ENCODE data around the gene AHNAK.
"Not testable (repeated sequence)": the region's sequence is repeated elsewhere in the genome, so short reads cannot be mapped to it uniquely, and the experiment has no call there.

Gene AHNAK

DNA sequence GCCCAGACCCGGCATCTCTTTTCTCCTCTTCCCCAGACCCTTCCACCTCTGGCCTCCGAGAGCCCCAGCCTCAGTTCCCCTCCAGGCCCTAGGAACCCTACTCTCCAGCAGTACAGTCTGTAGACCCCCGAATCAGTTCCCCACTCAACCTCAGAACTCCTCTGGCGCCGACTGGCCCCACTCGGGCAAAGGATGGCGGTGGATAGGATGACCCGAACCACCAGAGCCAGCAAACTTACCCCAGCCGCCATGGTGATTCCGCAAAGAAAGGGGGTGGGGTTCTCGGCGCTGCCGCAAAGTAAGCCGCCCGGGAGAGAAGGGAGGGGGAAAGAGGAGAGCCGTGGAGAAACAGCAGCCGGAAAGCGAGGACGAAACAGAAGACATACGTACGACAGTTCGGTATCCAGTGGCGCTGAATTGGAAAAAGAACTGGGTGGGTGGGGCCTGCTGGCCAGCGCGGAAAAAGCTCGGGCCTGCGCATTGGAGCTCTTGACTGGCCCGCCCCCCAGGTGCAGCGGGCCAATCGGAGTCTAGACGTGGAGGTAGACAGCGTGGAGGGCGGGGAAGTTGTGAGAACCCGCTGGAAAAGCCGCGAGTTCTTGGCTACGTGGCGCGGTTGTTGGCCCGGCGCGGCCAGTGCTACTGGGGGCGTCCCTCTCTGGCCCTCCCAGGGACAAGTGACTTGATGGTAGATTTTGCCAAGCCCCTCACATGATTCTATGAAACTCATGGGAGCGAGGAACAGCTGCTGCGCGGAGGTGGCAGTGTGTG lies 27.2 kb upstream of the AHNAK start, which contains the start of gene EEF1G:
Gene EEF1G (minus strand): TSS at position 300 of the 771 bp plus-strand sequence. CDS start 49 bp downstream, at position 251.
- peak; percentile 89 to 99 (median 98) for DNase-seq

DNA sequence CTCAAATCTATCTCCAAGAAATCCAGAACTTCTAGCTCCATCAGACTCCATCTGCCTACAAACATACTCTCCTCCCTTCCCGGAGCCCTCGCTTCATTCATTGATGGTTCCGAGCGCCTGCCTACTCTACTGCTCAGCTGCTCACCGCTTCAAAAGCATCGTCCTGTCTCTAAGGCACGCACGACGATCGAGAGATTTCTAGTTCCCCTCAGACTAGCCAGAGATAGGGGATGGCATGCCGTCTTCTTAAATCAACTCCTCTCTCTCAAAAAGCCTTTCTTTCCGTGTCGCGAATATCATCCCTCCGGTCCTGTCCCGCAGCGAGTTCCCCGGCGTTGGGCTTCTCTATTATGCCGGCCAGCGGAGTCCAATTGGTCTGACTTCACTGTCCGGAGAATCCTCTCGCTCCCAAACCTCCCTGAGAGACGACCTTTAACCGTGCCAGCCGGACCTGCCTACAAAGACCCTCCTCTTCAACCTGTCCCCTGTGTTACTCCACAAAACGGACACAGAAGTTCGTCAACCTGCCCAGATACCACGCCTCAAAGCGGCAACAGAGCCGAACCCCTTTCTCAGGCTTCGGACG lies 26.5 kb upstream of the AHNAK start:
- peak in 5 of 58 donors; percentile 27 to 66 (median 48) for DNase-seq

DNA sequence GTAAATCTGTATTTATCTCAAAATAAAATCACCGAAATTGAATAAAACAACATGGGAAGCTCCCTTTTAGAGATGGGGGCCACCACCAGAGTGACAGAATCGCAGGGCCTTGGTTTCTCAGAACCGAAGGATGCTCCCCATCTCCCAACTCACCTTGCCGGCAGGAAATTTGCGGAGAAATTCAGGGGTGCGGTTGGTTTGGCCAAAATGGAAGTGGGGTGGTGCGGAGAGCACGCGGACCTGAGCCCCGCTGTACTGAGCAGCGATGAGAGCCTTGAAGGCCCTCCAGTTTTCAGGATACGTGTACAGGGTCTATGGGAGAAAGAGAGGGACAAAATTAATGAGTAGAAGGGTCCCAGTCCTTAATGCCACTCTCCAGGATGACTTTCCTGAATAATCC lies 25.8 kb upstream of the AHNAK start:
- DNase-seq: no peak

DNA sequence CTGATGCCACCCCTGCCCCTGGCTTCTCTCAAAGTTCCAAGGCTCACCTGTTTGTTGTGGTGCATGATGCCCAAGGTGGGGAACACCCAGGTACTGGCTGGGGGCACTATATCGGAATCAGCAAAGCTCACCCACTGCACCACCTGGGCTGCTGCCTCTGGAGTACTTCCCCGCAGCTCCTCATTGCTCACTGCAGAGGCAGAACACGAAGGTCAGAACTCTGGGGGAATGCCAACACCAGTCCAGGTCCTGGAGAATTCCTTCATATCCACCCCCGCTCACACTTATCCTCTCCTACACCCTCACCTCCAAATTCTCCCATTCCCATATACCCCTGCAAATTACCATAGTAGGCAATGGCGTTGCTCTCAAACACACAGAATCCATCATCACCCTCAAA lies 24.9 kb upstream of the AHNAK start:
- not testable (repeated sequence) for DNase-seq

DNA sequence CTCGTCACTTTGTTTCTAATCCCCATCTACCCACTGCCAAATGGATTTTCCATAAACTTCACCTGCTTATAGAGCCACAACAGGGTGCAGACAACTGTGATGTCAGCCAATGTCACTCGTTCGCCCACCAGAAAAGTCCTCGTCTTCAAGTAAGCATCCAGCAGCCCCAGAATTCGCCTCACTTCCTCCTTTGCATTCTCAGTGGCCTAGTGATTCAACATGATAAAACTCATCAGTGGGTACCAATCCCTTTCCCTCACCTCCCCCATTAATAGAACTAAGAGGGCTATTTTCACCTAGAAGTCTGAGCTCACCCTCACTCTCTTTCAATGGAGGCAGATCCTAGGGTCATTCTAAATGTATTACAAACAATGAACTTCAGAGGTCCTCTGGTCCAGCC lies 24.3 kb upstream of the AHNAK start:
- DNase-seq: not testable (repeated sequence)

DNA sequence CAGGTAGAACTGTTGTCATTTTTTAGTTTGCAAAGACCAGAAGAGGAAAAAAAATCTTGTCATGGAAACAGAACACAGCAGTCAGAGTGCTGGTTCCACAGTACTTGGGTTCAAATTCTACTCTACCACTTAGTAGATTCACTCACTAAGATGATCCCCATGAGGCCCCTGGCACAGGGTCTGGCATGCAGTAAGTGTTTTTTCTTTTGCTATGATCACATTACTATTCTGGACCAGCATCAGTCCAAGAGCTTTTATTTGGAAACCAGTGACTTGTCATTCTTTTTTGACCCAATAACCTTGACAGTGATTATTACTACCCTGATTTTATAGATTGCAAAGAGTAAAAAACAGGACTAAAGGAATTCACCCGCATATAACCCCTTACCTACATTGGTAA lies 23.0 kb upstream of the AHNAK start:
- DNase-seq: no peak

DNA sequence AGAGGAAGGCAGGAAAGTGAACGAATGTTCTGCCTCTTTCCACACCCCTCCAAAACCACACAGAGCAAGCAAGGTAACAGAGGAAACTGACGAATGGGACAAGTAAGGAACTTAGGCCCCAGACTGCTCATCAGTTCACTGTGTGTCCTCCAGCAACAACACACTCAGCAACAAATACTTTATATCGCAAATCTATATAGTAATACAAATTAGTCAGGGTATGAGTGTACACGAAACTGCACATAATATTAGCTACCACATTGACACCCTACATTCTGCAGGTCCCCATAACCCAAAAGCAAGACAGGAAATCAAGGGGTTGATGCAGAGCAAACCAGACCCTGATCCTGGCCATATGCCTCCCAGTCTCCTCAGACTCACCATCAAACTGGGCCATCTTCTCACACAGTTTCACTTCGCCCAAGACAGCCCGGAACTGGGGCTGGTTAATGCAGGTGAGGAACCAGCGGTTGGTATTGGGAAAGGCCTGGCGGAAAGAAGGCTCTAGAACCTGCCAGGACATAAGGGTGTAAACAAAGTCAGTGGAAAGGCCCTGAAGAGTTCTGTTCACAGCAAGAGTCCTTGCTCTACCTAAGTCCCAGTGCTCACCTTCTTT lies 20.5 kb upstream of the AHNAK start:
- no peak for DNase-seq

DNA sequence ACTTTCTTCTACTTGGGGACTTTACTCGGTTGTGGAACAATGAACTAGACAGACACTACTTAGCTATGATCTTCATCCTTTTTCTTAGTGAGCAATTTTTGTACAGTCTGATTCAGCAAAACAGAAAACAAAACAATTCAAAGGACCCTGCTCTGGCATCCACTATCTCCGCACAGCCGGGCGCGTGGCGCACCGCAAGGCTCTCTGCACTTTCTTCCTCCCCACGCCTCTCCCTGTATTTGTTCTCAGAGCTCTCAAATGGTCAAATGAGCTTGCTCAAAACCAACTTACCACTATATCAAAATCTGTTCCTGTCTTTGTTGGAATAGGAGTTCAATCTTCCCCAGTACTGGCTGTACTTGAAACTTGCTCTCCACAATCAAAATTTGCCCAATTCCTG lies 19.6 kb upstream of the AHNAK start:
- DNase-seq: no peak

DNA sequence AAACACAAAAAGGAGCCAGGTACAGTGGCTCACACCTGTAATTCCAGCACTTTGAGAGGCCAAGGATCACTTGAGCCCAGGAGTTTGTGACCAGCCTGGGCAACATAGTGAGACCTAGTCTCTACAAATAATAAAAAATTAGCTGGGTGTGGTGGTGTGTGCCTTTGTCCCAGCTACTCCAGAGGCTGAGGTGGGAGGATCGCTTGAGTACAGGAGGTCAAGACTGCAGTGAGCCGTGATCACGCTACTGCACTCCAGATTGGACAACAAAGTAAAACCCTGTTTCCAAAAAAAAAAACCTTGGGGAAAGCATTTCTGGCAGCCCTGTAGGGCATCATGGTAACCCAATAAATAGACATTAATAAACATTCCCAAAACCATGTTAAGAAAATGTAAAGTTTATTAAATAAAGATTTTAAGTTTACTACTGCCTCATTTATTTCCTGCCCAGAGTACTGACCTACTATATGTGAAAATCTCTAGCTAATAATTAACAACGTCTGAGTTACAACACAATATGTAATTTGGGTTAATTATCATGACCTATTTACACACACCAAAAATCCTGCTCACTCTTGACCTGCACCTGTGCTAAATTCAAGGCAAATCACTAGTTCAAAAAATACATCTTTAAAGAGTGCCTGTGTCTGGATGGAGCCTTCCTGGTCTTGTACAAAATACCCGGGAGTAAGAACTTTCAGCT lies 18.6 kb upstream of the AHNAK start:
- DNase-seq: no peak

DNA sequence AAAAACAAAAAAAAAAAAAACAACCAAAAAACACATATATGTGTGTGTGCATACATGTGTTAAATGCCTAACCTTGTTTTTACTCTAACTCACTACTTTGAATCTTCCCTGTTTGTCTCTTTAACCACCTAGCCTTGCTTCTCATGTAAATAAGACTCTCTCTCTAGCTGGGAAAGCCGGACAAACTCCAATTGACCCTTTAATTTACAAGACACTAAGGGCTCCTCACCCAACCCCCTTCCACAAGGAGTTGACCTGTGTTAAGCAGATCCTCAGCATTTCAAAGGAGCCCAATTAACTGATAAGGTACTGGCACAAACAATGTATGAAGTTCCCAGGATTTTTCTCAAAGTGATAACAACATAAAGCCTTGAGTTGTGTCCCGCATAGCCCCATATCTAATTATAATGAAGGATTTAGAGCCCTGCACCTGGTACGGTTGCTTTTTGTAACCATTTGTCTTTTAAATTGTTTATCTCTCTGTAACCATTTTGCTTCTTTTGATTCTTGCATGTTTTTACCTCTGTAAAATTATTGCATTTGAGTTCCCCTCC lies 15.1 kb upstream of the AHNAK start:
- not testable (repeated sequence) for DNase-seq

DNA sequence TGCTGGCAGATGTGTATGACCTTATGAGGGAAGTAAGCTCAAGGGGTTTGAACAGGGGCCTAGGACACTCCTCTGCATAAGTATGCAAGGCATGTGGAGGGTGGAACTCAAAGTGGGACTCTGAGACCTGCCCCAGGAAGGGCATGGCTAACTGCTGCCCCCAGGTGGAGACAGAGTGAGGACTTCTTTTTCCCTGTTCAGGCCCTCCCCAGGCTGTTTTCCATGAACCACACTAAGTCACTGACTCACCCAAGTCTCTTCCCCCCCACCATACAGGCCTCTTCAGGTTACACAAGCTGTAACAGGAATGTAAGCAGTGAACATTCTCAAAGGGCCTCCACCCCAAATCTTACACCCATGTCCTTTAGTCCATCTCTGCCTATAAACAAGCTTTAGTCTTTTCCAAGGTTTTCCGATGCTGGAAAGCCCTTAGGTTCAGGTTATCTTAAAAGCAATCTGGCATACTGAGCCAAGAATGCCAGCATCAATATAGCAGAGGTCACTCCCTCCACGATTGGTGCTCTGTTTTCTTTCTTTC lies 14.0 kb upstream of the AHNAK start:
- peak in 20 of 58 donors; percentile 10 to 69 (median 32) for DNase-seq

DNA sequence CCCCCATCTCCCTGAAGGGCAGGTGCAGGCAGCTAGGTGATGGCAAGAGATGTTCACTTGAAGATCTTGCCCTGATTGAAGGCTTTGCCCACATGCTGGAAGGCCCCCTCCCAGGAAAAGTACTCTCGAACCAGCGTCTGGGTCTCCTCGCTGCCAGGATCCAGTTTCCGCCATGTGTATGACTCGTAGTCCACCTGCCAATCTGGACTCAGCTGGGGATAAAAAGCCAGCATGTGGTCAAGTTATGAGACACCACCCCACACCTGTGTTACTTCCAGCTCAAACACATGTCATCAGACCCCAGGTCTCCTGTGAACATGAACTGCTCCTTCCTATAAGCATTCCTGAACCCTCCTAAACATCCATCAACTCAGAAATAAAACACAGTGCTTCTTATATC lies 13.0 kb upstream of the AHNAK start:
- not testable (repeated sequence) for DNase-seq

DNA sequence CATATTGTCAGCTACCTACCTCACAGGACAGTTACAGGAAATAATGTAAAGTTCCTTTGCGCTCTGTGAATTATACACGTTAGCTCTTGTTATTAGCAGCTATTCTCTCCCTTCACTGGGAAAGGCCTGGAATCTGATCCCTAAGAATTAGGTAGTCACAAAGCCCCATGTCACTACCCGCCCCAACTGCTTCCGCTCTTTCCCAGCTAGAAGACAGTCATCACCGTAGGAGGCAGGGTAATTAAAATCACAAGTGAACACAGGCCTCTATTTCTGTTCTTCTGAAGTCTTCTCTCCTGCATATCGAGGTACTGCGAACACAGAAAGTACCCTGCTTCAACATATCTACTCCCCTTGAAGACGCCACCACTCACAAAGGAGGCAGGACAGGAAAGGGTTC lies 12.6 kb upstream of the AHNAK start:
- no peak for DNase-seq

DNA sequence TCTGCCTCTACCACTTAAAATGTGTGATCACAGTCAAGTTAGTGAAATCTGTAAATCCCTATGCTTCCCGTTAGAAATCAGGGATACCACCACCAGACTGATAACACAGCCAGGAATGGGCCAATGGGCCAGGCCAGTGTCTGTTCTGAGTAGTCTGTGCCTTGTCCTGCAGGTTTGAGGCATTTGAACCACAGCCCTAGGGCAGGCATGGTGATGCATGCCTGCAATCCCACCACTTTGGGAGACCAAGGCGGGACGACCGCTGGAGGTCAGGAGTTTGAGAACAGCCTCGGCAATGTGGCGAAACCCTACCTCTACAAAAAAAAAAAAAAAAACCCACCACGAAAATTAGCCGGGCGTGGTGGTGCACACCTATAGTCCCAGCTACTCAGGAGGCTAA lies 12.1 kb upstream of the AHNAK start:
- no peak for DNase-seq

DNA sequence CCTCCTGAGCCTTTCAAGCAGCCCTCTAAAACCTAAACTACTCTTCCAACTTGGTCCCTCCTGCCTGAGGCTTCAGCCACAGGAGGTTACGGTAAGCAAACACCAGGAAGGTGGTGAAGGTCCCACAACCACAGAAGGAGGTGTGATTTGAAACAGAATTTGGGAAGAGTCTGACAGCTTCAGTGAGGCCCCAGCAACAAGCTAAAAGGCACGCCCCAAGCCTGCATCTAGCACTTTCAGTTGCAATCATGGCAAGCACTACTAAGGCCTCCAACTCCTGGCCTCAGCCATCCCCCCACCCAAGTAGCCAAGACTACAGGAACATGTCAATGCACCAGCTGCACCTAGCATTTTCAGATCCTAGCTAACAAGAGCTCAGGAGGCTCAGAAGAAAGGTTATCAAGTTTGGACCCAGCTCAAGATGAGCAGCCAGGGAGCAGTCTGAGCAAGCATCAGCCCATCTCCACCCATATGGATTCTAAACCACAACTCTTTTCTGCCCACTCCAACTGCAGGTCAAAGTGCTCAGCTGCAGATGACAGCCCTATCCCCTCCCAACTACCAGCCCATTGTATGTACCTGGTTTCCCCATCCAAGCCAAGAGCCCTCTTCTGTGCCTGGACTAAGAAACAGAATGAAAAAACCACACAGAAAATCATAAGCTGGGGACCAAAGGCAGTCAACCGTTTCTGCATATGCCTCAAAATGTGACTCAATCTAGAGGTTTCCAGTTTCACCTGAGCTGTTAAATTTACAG lies 10.4 kb upstream of the AHNAK start:
- DNase-seq: no peak

DNA sequence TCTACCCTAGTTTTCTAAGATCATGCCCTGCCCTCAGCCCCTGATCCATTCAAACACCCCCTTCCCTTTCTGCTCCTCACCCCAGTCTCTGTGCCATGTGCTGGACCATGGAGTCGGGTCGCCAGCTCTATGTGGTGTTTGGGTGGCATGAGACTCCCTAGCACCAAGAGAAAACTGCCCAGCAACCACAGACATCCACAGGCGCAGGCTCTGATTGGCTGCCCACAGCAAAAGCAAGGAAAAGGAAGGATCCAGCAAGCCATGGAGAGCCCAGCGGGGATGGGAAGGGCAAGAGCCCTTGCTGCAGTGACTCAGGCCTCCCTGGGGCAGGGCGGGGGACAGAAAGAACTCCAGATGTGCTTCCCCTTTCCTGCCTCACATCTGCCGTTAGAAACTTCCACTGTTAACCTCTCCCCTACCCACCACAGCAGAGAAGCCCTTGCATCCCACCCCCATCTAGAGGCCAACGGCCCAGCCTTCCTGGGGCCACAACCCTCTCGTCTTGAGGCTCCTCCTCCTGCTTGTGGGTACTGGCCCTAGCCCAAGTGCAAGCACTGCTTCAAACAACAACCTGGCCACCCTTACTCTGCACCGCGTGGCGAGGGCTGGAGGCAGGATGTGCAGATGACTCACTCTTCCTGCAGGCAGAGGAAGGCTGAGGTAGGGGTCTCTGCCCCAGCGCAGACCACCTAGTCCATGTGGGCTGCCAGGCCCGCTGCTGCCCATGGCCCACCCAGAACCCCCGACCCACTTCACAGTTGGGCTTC lies 9.7 kb upstream of the AHNAK start:
- DNase-seq: peak in 51 of 58 donors; percentile 25 to 86 (median 58)

DNA sequence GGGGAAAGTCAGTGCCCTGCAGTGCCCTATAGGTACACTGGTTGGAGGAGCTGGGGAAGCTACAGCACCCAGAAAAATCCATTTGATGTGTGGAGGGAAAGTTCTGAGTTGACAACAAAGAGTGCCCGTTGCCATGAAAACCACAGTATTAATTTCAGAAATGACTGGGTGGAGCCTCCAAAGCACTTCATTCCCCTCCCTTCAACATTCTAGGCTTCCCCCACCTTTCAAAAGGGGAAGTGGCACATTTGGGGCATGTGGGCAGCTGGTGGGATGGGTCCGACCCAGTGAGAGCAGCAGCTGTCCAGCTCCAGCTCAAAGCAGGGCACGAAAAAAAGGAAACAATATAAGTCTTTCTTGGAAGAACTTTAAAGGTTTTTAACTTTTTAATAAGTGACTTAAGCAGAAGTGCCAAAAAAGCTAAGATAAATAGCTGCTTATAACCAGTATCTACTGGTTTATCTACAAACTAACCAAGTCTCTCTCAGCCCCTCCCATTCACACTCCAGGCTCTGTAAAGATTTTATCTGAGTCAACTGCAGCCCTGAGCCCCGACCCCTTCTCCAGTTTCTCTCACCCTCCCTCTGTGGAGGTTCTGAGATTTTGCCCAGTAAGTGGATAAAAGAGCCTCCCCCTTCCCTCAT lies 9.0 kb upstream of the AHNAK start:
- DNase-seq: peak in 1 of 58 donors; percentile 19

DNA sequence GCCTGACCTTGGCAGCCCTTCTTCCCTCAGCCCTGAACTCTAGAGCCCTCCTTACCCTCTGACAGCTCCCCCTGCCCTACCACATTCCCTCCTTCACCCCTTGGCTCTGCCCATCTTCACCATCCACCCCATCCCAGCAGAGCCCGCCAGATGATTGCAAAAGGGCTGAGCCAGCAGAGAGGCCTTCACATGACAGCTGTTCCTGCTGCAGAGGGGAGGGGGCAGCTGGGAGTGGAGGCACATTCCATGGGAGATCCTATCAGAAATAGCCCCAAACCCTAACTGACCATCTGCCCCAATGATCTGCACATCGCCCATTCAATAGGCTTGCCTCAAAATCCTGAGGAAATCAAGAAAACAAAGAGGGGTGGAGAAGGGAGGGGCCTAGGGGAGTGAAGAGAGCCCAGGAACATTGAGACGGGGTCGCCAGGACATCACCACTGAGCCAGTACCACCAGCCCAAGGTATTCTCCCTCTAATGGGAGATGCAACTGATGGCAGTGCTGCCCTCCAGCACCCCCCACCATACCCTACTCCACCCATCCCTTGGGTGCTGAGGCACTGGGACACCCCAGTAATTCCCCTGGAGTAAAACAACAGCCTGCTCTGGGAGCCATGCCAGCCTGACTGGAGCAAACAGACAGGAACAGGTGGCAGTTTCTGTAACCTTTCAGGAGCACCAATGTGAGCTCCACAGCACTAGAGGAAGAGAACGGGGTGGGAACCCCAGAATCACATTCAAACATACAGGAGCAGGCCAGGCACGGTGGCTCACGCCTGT lies 8.0 kb upstream of the AHNAK start:
- no peak for DNase-seq
